Activated CD4-positive, alpha-beta T cell treated with anti-CD3 and anti-CD28 coated beads, Interleukin-2, amount 10 ng/mL, durations not matched to agents 7 days and 5 days (primary cell): ENCODE data around the gene KCNMA1. TPM values are rescaled to one million over a fixed set of nuclear protein-coding genes. Genes with fewer than 3 reads are reported as not detected.
"Not testable (repeated sequence)": the region's sequence is repeated elsewhere in the genome, so short reads cannot be mapped to it uniquely, and the experiment has no call there.

Source experiments
- CTCF ChIA-PET: fragments of 350-600 bp; sonication (Branson Sonifier 250); formaldehyde crosslinking; loops from one replicate; lab custom pipeline; 2021; ENCODE audit warnings: antibody characterized with exemption; lab: Charles Lee
- POLR2A ChIA-PET: fragments of 350-600 bp; sonication (Branson Sonifier 250); formaldehyde crosslinking; loops from one replicate; lab custom pipeline; 2021; ENCODE audit warnings: antibody characterized with exemption; lab: Charles Lee
- DNase-seq: peaks from one replicate; pipeline ENCODE4 v3.0.0-alpha.2; 2020
- H3K27ac Mint-ChIP-seq: one replicate; pipeline ENCODE4 v1.8.0; 2021; ENCODE audit warnings: mild to moderate bottlenecking, moderate library complexity, mixed read lengths
- H3K27me3 Mint-ChIP-seq: one replicate; pipeline ENCODE4 v1.8.0; 2021; ENCODE audit warnings: mixed read lengths
- H3K36me3 Mint-ChIP-seq: one replicate; pipeline ENCODE4 v1.8.0; 2021; ENCODE audit warnings: low read depth, mixed read lengths
- H3K4me1 Mint-ChIP-seq: one replicate; pipeline ENCODE4 v1.8.0; 2021; ENCODE audit warnings: mixed read lengths
- H3K4me3 Mint-ChIP-seq: one replicate; pipeline ENCODE4 v1.8.0; 2021; ENCODE audit warnings: mild to moderate bottlenecking, moderate library complexity, mixed read lengths
- H3K9me3 Mint-ChIP-seq: one replicate; pipeline ENCODE4 v1.8.0; 2021; ENCODE audit warnings: mixed read lengths
- total RNA-seq, 2 experiments: library from RNA; stranded (reverse); gene quantifications; one replicate each; pipeline ENCODE4 v1.2.3, GENCODE V29; 2021

The KCNMA1 gene
- total RNA-seq, 2 experiments from 2014 or later: not detected

DNA sequence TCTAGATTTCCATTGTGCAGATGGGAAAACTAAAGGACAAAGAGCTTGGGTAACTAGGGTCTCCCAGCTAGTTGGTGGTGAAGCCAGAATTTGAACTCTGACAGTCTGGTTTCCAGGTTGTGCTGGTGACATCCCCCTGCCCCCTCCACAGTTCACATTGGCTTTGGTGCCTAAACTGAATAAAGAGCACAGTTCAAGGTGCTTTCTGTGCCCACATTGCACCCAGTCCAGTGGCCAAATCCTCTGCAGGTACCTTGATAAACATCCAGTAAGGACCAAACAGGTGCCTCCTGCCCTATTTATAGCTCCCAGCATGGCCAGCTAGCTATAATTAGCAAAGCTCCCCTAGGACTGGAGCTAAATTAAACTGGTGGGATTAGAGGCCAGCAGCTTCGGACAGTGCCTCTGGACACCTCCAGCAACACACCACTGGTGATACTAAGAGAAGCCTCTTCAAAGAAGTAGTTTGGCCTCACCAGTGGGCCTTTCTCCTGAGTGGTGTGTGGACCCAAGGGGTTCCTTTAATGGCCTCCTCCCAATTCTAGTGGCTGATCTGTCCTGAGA, 59.9 kb downstream of the KCNMA1 start:
- CTCF ChIA-PET: no interaction called here
- Mint-ChIP-seq H3K9me3 (no peaks in the 10 kb centered on the region), H3K36me3 (no peaks in the 10 kb centered on the region), H3K4me3 (no peak overlapping the region), H3K4me1 (peaks cover 3% of the 10 kb centered on the region), H3K27me3 (no peaks in the 10 kb centered on the region), H3K27ac (no peak overlapping the region)
- DNase-seq: no peak
- POLR2A ChIA-PET: no interaction called here

GRCh38 chr10:77576444-77577032, 61.1 kb downstream of the KCNMA1 start:
- no peak overlapping the region for H3K27ac Mint-ChIP-seq

DNA sequence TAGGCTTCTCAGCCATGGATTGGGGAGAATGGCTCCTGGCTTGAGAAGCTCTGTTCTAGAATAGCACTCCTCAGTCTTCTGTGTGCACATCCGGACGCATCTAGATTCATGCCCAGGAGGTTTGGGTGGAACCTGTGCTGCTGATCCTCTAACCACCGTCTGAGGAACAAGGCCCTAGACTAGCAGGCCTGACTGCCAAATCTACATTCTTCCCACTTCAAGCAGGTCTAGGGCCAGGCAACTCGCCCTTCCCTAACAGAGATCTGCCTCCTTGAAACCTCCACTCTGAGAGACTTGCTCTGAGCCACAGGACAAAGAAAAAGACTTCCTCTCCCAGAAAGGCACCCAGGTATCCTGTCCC, 61.6 kb downstream of the KCNMA1 start:
- no peak for DNase-seq
- no peaks in the 10 kb centered on the region for H3K27me3 Mint-ChIP-seq
- no peaks in the 10 kb centered on the region for H3K4me1 Mint-ChIP-seq
- H3K4me3 Mint-ChIP-seq: no peak overlapping the region
- H3K36me3 Mint-ChIP-seq: no peaks in the 10 kb centered on the region
- ChIA-PET CTCF (interaction anchor here (0.9 kb wide), 1 partner anchor 8 kb away, joined by 3 read pairs; no protein-coding TSS in a partner anchor), POLR2A (no interaction called here)
- no peaks in the 10 kb centered on the region for H3K9me3 Mint-ChIP-seq
- no peak overlapping the region for H3K27ac Mint-ChIP-seq

More at GRCh38 chr10:77576444-77577032, 61.1 kb downstream of the KCNMA1 start:
- ChIA-PET POLR2A (no interaction called here), CTCF (no interaction called here)
- Mint-ChIP-seq H3K4me3 (no peak overlapping the region), H3K36me3 (no peaks in the 10 kb centered on the region), H3K27me3 (no peaks in the 10 kb centered on the region), H3K9me3 (no peaks in the 10 kb centered on the region), H3K4me1 (no peaks in the 10 kb centered on the region)
- DNase-seq: no peak

DNA sequence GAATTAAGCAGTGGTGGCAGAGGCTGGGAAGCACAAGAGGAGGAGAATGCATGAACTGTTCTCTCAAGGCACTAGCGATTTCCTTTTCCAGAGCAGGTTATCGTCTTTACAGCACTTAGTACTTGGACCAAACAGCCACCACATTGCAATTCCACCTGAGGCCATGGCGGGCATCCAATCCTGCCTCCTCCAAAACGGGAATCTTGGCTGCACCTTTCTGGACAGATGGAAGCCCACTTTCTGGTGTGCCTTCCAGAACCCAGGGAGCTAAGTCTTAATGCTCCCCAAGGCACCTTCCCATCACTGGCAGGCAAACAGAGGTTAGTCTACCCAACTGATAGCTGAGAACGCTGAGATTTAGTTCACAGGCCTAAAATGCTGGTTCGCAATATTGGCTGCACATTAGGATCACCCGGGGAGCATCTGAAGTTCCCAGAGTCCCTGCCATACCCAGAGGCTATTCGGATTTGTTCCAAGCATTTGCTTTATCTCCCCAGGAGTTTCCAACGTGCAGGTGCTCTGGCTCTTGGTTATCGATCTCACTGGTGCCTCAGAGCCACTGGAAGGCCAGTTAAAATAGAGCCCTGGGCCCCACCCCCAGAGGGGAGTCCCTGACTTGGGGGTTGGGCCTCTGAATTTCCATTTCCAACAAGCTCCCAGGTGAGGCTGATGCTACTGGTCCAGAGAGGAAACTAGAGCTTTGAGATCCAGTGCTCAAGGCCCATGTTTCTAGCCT, 62.2 kb downstream of the KCNMA1 start:
- POLR2A ChIA-PET: no interaction called here

DNA sequence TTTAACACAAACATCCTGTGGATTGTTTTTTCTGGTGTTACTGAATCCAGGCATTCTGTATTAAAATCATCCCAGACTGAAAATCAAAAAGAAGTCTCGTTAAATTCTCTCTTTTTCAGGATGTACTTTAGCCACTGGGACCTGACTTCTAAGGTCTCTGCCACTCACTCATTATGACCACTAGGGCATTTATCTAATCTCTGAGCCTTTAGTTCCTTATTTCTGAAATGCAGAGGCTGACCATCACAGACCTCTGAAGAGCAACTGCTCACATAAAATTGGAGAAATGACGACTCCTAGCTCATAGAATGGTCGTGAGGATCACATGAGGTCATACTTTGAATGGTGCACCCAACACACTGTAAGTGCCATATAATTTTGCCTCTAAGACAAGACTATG, 63.2 kb downstream of the KCNMA1 start:
- ChIA-PET POLR2A (no interaction called here), CTCF (no interaction called here)
- H3K4me3 Mint-ChIP-seq: no peak overlapping the region
- H3K27me3 Mint-ChIP-seq: no peaks in the 10 kb centered on the region
- DNase-seq: no peak
- no peak overlapping the region for H3K27ac Mint-ChIP-seq
- no peaks in the 10 kb centered on the region for H3K36me3 Mint-ChIP-seq
- no peaks in the 10 kb centered on the region for H3K9me3 Mint-ChIP-seq
- H3K4me1 Mint-ChIP-seq: no peaks in the 10 kb centered on the region

More for the DNA sequence above, 62.2 kb downstream of the KCNMA1 start:
- Mint-ChIP-seq H3K27ac (no peak overlapping the region), H3K4me1 (no peaks in the 10 kb centered on the region), H3K4me3 (no peak overlapping the region), H3K9me3 (no peaks in the 10 kb centered on the region), H3K27me3 (no peaks in the 10 kb centered on the region), H3K36me3 (no peaks in the 10 kb centered on the region)
- no peak for DNase-seq
- CTCF ChIA-PET: interaction anchor here (0.9 kb wide), 1 partner anchor 8 kb away, joined by 3 read pairs; no protein-coding TSS in a partner anchor

- H3K36me3 Mint-ChIP-seq, H3K4me1 Mint-ChIP-seq, POLR2A ChIA-PET, H3K27ac Mint-ChIP-seq, H3K4me3 Mint-ChIP-seq, H3K27me3 Mint-ChIP-seq, DNase-seq, H3K9me3 Mint-ChIP-seq: not testable (repeated sequence)
- CTCF ChIA-PET: interaction anchor here (1.5 kb wide), 1 partner anchor 12 kb away, joined by 3 read pairs; no protein-coding TSS in a partner anchor
Measured at GRCh38 chr10:77572520-77572919, 65.1 kb downstream of the KCNMA1 start.

DNA sequence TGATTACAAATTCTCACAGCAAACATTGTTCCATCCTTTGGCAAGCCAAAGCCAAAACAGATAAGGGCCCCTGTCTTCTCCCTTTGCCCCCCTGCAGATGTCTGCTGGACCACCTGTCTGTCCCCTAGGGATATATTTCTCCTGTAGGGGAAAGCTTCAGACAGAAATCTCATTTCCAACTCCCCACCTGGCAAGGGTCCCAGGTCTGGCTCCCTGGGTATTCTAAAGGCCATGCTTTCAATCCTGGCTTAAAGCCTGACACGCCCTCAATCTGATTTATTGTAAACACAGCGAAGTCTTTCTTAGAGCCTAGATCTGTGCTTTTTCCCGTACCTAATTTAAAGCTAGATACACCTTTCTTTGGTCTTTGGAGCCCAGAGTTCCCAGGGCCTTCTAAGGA, 66.1 kb downstream of the KCNMA1 start:
- POLR2A ChIA-PET: no interaction called here
- H3K27me3 Mint-ChIP-seq: peaks cover 2% of the 10 kb centered on the region

GRCh38 chr10:77566914-77567566, 70.6 kb downstream of the KCNMA1 start:
- Mint-ChIP-seq H3K27ac (no peak overlapping the region), H3K4me1 (no peaks in the 10 kb centered on the region), H3K9me3 (no peaks in the 10 kb centered on the region), H3K4me3 (no peak overlapping the region), H3K27me3 (peaks cover 5% of the 10 kb centered on the region), H3K36me3 (no peaks in the 10 kb centered on the region)
- ChIA-PET CTCF (interaction anchor here (1.7 kb wide), 1 partner anchor 15 kb away, joined by 3 read pairs; no protein-coding TSS in a partner anchor), POLR2A (no interaction called here)
- DNase-seq: no peak

More for the DNA sequence above, 66.1 kb downstream of the KCNMA1 start:
- no peak overlapping the region for H3K4me3 Mint-ChIP-seq
- CTCF ChIA-PET: no interaction called here
- DNase-seq: no peak
- H3K4me1 Mint-ChIP-seq: no peaks in the 10 kb centered on the region
- H3K36me3 Mint-ChIP-seq: no peaks in the 10 kb centered on the region
- H3K9me3 Mint-ChIP-seq: no peaks in the 10 kb centered on the region
- no peak overlapping the region for H3K27ac Mint-ChIP-seq

GRCh38 chr10:77566236-77566635, 71.4 kb downstream of the KCNMA1 start:
- POLR2A ChIA-PET: no interaction called here
- CTCF ChIA-PET: interaction anchor here (1.7 kb wide), 1 partner anchor 14 kb away, joined by 3 read pairs; no protein-coding TSS in a partner anchor
- H3K9me3 Mint-ChIP-seq: no peaks in the 10 kb centered on the region
- no peaks in the 10 kb centered on the region for H3K36me3 Mint-ChIP-seq
- H3K4me3 Mint-ChIP-seq: no peak overlapping the region
- peaks cover 5% of the 10 kb centered on the region for H3K27me3 Mint-ChIP-seq
- H3K27ac Mint-ChIP-seq: no peak overlapping the region
- H3K4me1 Mint-ChIP-seq: no peaks in the 10 kb centered on the region
- no peak for DNase-seq

DNA sequence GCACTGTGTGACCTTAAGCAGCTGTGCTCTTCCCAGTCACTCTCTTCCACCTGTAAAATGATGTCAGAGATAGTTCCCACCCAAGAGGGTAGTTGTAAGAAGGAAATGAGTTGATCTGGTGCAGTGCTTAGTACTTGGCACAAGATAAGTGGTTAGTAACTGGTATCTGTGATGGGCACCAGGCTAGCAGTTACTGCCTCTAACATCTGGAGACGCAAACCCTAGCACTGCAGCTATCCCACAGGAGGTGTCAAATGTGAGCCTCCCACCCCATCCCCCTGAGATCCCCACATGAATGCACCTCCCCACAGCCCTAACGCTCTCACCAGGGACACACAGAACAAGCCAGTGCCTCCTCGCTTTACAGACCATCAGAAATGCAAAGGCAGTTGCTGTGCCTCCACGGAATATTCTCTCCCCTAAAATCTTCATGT, 72.0 kb downstream of the KCNMA1 start:
- CTCF ChIA-PET: no interaction called here
- H3K27ac Mint-ChIP-seq: no peak overlapping the region
- DNase-seq: no peak

DNA sequence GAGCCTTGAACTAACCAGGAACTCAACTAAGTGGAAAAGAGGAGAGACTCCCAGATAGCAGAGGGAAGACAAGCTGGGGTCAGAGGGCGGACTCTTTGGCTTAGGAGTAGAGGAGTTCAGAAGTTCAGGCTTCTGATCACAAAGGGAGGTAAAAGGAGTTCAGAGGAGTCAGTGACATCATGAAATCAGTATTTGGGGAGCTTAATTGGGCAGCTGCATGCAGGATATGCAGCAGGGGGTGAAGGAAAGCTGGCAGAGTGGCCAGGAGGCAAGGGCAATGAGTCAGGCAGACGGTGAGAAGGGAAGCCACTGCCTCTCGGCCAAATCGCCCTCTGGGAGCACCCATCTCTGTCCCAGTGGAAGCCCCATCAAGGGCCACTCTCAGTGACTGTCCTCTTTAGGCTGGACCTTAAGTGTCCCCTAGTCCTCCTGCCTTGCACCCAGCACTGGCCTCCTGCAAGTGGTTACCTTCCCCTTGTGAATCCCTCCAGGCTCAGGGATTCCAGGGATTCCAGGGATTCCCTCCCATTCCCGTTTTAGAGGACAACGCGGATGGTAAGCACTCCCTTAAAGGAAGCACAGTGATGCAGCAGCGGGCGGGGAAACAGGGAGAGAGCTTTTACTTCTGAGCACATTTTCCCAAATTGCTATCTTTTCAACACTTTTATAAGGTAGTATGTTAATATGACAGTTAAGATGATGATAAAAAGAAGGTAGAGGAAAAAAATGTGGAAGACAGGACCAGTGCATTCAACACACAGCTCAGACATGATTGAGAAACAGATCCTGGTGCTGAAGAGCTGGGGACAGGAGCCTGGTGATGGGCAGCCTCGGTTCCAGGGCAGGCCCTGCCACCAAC, 72.6 kb downstream of the KCNMA1 start:
- Mint-ChIP-seq H3K27me3 (peaks cover 5% of the 10 kb centered on the region), H3K4me3 (no peak overlapping the region), H3K27ac (no peak overlapping the region), H3K36me3 (no peaks in the 10 kb centered on the region), H3K9me3 (no peaks in the 10 kb centered on the region), H3K4me1 (no peaks in the 10 kb centered on the region)
- no peak for DNase-seq
- ChIA-PET CTCF (no interaction called here), POLR2A (no interaction called here)

More for the DNA sequence above, 72.0 kb downstream of the KCNMA1 start:
- H3K4me1 Mint-ChIP-seq: no peaks in the 10 kb centered on the region
- POLR2A ChIA-PET: no interaction called here
- no peaks in the 10 kb centered on the region for H3K9me3 Mint-ChIP-seq
- H3K36me3 Mint-ChIP-seq: no peaks in the 10 kb centered on the region
- peaks cover 5% of the 10 kb centered on the region for H3K27me3 Mint-ChIP-seq
- H3K4me3 Mint-ChIP-seq: no peak overlapping the region

DNA sequence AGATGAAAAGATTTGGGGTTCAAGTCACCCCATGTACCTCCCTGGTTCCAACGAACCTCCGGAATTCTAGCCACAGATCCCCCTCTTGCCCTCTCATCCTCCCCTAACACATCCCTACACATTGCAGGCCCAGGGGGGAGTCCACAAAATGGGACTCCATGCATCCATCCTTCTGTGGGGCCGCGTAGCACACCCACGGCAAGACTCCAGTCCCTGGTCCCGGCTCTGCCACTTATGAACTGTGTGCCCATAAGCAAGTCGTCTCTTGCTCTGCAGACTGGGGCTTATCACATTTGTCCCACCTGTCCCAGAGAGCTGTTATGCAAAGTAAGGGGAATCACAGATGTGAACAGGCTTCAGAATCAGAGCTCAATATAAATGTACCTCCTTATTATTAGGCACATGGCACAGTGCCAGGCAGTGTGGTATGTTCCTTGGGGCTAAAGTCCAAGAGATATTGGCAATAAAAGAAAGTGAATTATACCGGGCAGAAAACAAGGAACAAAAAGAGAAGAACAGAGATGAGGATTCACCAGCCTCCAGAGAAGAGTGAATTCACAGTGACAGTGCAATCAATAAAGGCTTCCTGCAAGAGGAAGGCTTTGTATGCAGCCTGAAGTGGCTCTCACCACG, 73.9 kb downstream of the KCNMA1 start:
- CTCF ChIA-PET: no interaction called here
- Mint-ChIP-seq H3K27ac (no peak overlapping the region), H3K27me3 (peaks cover 7% of the 10 kb centered on the region), H3K4me3 (no peak overlapping the region), H3K4me1 (no peaks in the 10 kb centered on the region), H3K36me3 (no peaks in the 10 kb centered on the region), H3K9me3 (no peaks in the 10 kb centered on the region)
- DNase-seq: no peak
- POLR2A ChIA-PET: no interaction called here
